ENCODE data around the gene ATP13A1.

GRCh38 chr19:19647037-19647835 is 16.2 kb downstream of the ATP13A1 start:
- TF ChIP-seq CTCF (IDR thresholded peaks at IDR 0.05) (no peak), POLR2A (IDR thresholded peaks at IDR 0.05) (no peak), POLR2AphosphoS5 (IDR thresholded peaks at IDR 0.05) (no peak)
